ENCODE data around the gene CEBPE. TPM values are rescaled to one million over a fixed set of nuclear protein-coding genes. Genes with fewer than 3 reads are reported as not detected.

Gene CEBPE
- polyA plus RNA-seq, 1 of the 3 experiments (the other 2 are of a cell fraction) = not detected

GRCh38 chr14:23147676-23148075 is 28.6 kb upstream of the CEBPE start:
- H3K4me3 ChIP-seq (ENCODE audit: low read depth in 2 of 2, low read length in 1 of 2) = no peak overlapping the region
- ChIA-PET POLR2A (no interaction called here), CTCF (interaction anchor here (1.6 to 2.1 kb wide), 2 partner anchors 13 to 39 kb away, joined by 4 to 6 read pairs; no protein-coding TSS in a partner anchor)
- H3K36me3 ChIP-seq (replicated peaks in 1 of 2; ENCODE audit: control insufficient read depth in 1 of 2, insufficient read depth in 2 of 2, low read length in 1 of 2) = no peaks in the 10 kb centered on the region
- no peaks in the 10 kb centered on the region for H3K9me3 ChIP-seq
- TF ChIP-seq YY1 (IDR thresholded peaks at IDR 0.05; ENCODE audit: low read depth) (no peak), SMC3 (IDR thresholded peaks at IDR 0.05; ENCODE audit: low read depth, low read length) (no peak), MXI1 (IDR thresholded peaks at IDR 0.05; ENCODE audit: low read depth, low read length) (no peak), RXRA (IDR thresholded peaks at IDR 0.05; ENCODE audit: borderline replicate concordance, low read depth) (no peak), EZH2phosphoT487 (IDR thresholded peaks at IDR 0.05; ENCODE audit: borderline replicate concordance, low read depth) (no peak), GATA2 (CRISPR knock-in tag; IDR thresholded peaks at IDR 0.05) (no peak), TAF1 (IDR thresholded peaks at IDR 0.05; ENCODE audit: borderline replicate concordance, low read depth, low read length) (no peak), USF1 (IDR thresholded peaks at IDR 0.05; ENCODE audit: borderline replicate concordance, low read depth) (no peak)
- H3K27ac ChIP-seq (ENCODE audit: low read depth in 2 of 2, low read length in 1 of 2) = no peak overlapping the region
- no peaks in the 10 kb centered on the region for H4K20me1 ChIP-seq (ENCODE audit: insufficient read depth)
- no peaks in the 10 kb centered on the region for H3K79me2 ChIP-seq (ENCODE audit: insufficient read depth)
- H3K4me1 ChIP-seq (ENCODE audit: control insufficient read depth in 1 of 2, insufficient read depth in 2 of 2, low read depth in 1 of 2, low read length in 1 of 2) = no peaks in the 10 kb centered on the region
- no peaks in the 10 kb centered on the region for H3F3A ChIP-seq (replicated peaks; ENCODE audit: insufficient read depth)
- DNase-seq = no peak
- H3K27me3 ChIP-seq (ENCODE audit: insufficient read depth) = peaks cover 9% of the 10 kb centered on the region; the same call in 1 of the 2 replicates
- 29% methylated on average over 1 of the region's 1 CpG for WGBS (ENCODE audit: low lambda C conversion rate)
- no peak overlapping the region for H3K9ac ChIP-seq
- H3K9me2 ChIP-seq = no peaks in the 10 kb centered on the region
- H3K4me2 ChIP-seq = no peak overlapping the region
- no peak overlapping the region for H2AFZ ChIP-seq (ENCODE audit: low read depth)

GRCh38 chr14:23146980-23147379 is 27.9 kb upstream of the CEBPE start:
- CTCF ChIA-PET = interaction anchor here (1.4 to 2.1 kb wide), 2 partner anchors 11 to 40 kb away, joined by 3 to 6 read pairs; no protein-coding TSS in a partner anchor
- H3K27ac ChIP-seq (ENCODE audit: low read depth in 2 of 2, low read length in 1 of 2) = no peak overlapping the region
- no peaks in the 10 kb centered on the region for H3K9me3 ChIP-seq
- WGBS (ENCODE audit: low lambda C conversion rate) = 30% methylated on average over 4 of the region's 4 CpGs
- no peak overlapping the region for H3K4me2 ChIP-seq
- H3K36me3 ChIP-seq (replicated peaks in 1 of 2; ENCODE audit: control insufficient read depth in 1 of 2, insufficient read depth in 2 of 2, low read length in 1 of 2) = no peaks in the 10 kb centered on the region
- H3K4me3 ChIP-seq (ENCODE audit: low read depth in 2 of 2, low read length in 1 of 2) = no peak overlapping the region
- TF ChIP-seq USF2 (IDR thresholded peaks at IDR 0.05; ENCODE audit: borderline replicate concordance, low read depth, low read length) (no peak), CHD2 (IDR thresholded peaks at IDR 0.05; ENCODE audit: low read length, partially characterized antibody) (no peak), JUND (IDR thresholded peaks at IDR 0.05) (no peak), MAX (IDR thresholded peaks at IDR 0.05; ENCODE audit: low read depth) (no peak), SMC3 (IDR thresholded peaks at IDR 0.05; ENCODE audit: low read depth, low read length) (no peak), RFX5 (IDR thresholded peaks at IDR 0.05; ENCODE audit: low read length) (no peak), TEAD4 (IDR thresholded peaks at IDR 0.05; ENCODE audit: borderline replicate concordance, insufficient read depth) (no peak), YY1 (IDR thresholded peaks at IDR 0.05; ENCODE audit: low read depth) (no peak)
- no peaks in the 10 kb centered on the region; a peak in 1 of 4 replicates for H3K4me1 ChIP-seq (ENCODE audit: control insufficient read depth in 1 of 2, insufficient read depth in 2 of 2, low read depth in 1 of 2, low read length in 1 of 2)
- H4K20me1 ChIP-seq (ENCODE audit: insufficient read depth) = no peaks in the 10 kb centered on the region
- peaks cover 9% of the 10 kb centered on the region; the same call in 1 of the 2 replicates for H3K27me3 ChIP-seq (ENCODE audit: insufficient read depth)
- no peaks in the 10 kb centered on the region for H3K9me2 ChIP-seq
- no peaks in the 10 kb centered on the region for H3F3A ChIP-seq (replicated peaks; ENCODE audit: insufficient read depth)
- POLR2A ChIA-PET = no interaction called here
- H3K79me2 ChIP-seq (ENCODE audit: insufficient read depth) = no peaks in the 10 kb centered on the region
- no peak overlapping the region for H2AFZ ChIP-seq (ENCODE audit: low read depth)
- H3K9ac ChIP-seq = no peak overlapping the region
- DNase-seq = no peak

Measured in SK-N-SH (cell line).